ENCODE results near the gene ARRDC2.

DNA sequence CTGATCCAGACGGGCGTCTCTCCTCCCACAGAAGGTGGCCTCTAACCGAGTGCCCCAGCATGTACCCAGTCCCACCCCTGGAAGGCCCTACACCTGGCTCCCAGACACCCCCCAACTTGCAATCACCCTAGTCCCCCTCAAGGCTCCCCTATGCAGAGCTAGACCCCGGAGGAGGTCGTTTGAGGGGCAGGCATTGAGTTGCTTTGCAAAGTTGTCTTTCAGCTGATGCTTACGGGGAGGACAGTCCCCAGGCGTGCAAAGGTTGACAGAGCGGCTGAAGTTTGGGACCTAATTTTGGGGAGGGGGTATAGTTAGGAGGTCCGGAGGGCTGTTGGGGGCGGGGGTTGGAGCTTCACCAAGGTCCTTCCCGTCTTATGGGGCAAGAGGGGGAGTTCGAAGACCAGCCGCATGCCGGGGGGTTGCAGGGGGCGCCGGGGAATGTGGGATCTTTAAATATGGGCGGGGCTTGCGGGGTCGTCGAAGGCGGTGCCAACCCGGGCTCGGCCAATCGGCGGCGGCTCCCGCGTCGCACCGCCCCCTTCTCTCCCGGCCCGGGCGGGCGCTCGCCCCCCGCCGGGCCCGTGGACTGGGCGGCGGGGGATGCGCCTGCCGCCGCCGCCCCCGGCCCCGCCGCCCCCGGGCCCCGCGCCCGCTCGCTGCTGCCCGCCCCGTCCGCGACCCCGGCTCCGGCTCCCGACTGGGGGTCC lies 41.3 kb upstream of the ARRDC2 start, which contains the start of gene KCNN1:
- TF ChIP-seq POLR2A (IDR thresholded peaks at IDR 0.05): no peak
- TF ChIP-seq, protein P1, sequence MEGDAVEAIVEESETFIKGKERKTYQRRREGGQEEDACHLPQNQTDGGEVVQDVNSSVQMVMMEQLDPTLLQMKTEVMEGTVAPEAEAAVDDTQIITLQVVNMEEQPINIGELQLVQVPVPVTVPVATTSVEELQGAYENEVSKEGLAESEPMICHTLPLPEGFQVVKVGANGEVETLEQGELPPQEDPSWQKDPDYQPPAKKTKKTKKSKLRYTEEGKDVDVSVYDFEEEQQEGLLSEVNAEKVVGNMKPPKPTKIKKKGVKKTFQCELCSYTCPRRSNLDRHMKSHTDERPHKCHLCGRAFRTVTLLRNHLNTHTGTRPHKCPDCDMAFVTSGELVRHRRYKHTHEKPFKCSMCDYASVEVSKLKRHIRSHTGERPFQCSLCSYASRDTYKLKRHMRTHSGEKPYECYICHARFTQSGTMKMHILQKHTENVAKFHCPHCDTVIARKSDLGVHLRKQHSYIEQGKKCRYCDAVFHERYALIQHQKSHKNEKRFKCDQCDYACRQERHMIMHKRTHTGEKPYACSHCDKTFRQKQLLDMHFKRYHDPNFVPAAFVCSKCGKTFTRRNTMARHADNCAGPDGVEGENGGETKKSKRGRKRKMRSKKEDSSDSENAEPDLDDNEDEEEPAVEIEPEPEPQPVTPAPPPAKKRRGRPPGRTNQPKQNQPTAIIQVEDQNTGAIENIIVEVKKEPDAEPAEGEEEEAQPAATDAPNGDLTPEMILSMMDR (IDR thresholded peaks at IDR 0.05): no peak

Data from adrenal gland (tissue), 5 donors.